Osteoblast (primary cell): ENCODE data around the gene GZMM. TPM values are rescaled to one million over a fixed set of nuclear protein-coding genes. Genes with fewer than 3 reads are reported as not detected.

Experiments
- DNase-seq: peaks from one replicate; pipeline ENCODE4 v3.0.0; 2011; ENCODE audit warnings: low spot score, mixed read lengths; ENCODE audit not compliant: insufficient read length; ENCODE audit errors: missing footprints
- H2AFZ ChIP-seq: 2 replicates; pipeline ENCODE4 v1.6.0; 2011; ENCODE audit warnings: mild to moderate bottlenecking, low read length
- H3K27ac ChIP-seq: 2 replicates; pipeline ENCODE4 v1.5.1; 2011; ENCODE audit warnings: mild to moderate bottlenecking, low read depth, low read length, moderate library complexity
- H3K27me3 ChIP-seq: 2 replicates; pipeline ENCODE4 v1.6.0; 2012; ENCODE audit warnings: mild to moderate bottlenecking, control low read depth, inconsistent platforms, low read length, moderate library complexity; ENCODE audit not compliant: insufficient read depth
- H3K36me3 ChIP-seq: 2 replicates; pipeline ENCODE4 v1.5.1; 2011; ENCODE audit warnings: mild to moderate bottlenecking, low read length, control low read depth, moderate library complexity; ENCODE audit not compliant: insufficient read depth
- H3K4me1 ChIP-seq: 2 replicates; pipeline ENCODE4 v1.5.1; 2011; ENCODE audit warnings: mild to moderate bottlenecking, low read length, control low read depth, moderate library complexity; ENCODE audit not compliant: insufficient read depth
- H3K4me2 ChIP-seq: 2 replicates; pipeline ENCODE4 v1.6.0; 2011; ENCODE audit warnings: mild to moderate bottlenecking, low read length; ENCODE audit not compliant: insufficient read depth
- H3K4me3 ChIP-seq: fragments of 200-600 bp; sonication (generic); 3 replicates; pipeline ENCODE4 v1.5.1; 2012; ENCODE audit warnings: mild to moderate bottlenecking, low read length, inconsistent platforms; ENCODE audit not compliant: insufficient read depth
- H3K79me2 ChIP-seq: 2 replicates; pipeline ENCODE4 v1.6.0; 2012; ENCODE audit warnings: mild to moderate bottlenecking, low read length, control low read depth, inconsistent platforms; ENCODE audit not compliant: insufficient read depth
- H3K9me3 ChIP-seq: 2 replicates; pipeline ENCODE4 v1.5.1; 2011; ENCODE audit warnings: low read depth, low read length, control low read depth
- H4K20me1 ChIP-seq: 2 replicates; pipeline ENCODE4 v1.6.0; 2012; ENCODE audit warnings: mild to moderate bottlenecking, low read length, control low read depth; ENCODE audit not compliant: insufficient read depth
- CTCF ChIP-seq: IDR thresholded peaks from 2 replicates; pipeline ENCODE4 v1.5.1; 2011; ENCODE audit warnings: mild to moderate bottlenecking, low read depth, low read length, moderate library complexity; ENCODE audit errors: extremely low read depth
- total RNA-seq: library from RNA; depleted of rRNA; stranded (reverse); fragments of >200 nt; gene quantifications from 2 replicates; pipeline ENCODE4 v1.2.3, GENCODE V29; 2012

GZMM gene
- total RNA-seq, 1 donor: under 0.01 TPM

DNA sequence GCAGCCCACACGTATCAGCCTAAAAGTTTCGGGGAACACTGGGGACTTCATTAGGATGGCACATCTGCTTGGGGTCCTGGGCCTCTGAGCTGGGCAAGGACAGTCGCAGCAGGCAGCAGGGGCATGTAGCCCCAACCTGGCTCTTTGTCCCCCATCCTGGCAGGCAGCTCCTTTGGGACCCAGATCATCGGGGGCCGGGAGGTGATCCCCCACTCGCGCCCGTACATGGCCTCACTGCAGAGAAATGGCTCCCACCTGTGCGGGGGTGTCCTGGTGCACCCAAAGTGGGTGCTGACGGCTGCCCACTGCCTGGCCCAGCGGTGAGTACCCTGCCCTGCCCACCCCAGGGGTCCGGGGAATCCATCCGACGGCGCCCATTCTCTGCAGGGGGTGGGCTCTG lies 3.3 kb downstream of the GZMM start:
- no peaks in the 10 kb centered on the region for H3K4me1 ChIP-seq
- TF ChIP-seq CTCF: no peak
- DNase-seq: no peak
- H4K20me1 ChIP-seq: no peaks in the 10 kb centered on the region
- H2AFZ ChIP-seq: no peak overlapping the region
- H3K79me2 ChIP-seq: no peaks in the 10 kb centered on the region
- H3K4me2 ChIP-seq: no peak overlapping the region
- H3K27me3 ChIP-seq: no peaks in the 10 kb centered on the region
- no peak overlapping the region for H3K27ac ChIP-seq
- H3K4me3 ChIP-seq: no peak overlapping the region
- H3K36me3 ChIP-seq: no peaks in the 10 kb centered on the region
- H3K9me3 ChIP-seq: no peaks in the 10 kb centered on the region

DNA sequence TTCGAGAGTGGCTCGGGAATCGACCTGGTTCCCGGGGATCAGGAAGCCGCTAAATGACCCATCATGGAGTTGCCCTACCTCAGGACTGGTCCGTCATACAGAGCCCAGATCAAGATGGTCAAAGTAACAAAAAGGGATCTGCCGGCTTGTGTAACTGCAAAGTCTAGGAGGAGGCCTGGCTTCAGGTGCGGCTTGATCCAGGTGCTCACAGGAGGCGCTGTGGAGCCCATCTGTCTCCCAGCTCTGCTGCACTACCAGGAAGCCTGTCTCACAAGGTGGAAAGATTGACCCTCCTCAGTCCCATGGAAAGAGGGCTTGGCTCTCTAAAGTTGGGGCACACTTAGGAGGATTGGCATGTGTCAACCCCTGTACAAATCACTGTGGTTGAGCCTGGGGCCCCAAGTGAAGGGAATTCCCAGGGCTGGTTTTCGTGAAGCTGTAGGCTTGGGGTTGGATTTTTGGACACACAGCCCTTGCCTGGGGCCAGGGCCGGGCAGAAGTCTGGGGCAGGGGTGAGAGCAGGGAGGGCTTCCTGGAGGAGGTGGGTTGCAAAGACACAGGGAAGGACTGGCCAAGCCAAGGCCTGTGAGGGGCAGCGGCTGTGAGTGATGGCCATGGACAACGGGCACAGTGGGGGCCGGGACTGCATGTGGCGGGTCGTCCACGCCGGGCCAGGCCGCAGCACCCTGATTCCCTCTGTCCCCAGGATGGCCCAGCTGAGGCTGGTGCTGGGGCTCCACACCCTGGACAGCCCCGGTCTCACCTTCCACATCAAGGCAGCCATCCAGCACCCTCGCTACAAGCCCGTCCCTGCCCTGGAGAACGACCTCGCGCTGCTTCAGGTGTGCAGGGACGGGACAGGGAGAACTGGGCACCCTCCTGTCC lies 4.2 kb downstream of the GZMM start:
- TF ChIP-seq CTCF: no peak
- H3K36me3 ChIP-seq: no peaks in the 10 kb centered on the region
- H3K27me3 ChIP-seq: no peaks in the 10 kb centered on the region
- no peaks in the 10 kb centered on the region for H3K9me3 ChIP-seq
- H2AFZ ChIP-seq: no peak overlapping the region
- no peaks in the 10 kb centered on the region for H3K79me2 ChIP-seq
- no peaks in the 10 kb centered on the region for H4K20me1 ChIP-seq
- no peak overlapping the region for H3K27ac ChIP-seq
- DNase-seq: no peak
- no peaks in the 10 kb centered on the region for H3K4me1 ChIP-seq
- H3K4me3 ChIP-seq: no peak overlapping the region
- no peak overlapping the region for H3K4me2 ChIP-seq

DNA sequence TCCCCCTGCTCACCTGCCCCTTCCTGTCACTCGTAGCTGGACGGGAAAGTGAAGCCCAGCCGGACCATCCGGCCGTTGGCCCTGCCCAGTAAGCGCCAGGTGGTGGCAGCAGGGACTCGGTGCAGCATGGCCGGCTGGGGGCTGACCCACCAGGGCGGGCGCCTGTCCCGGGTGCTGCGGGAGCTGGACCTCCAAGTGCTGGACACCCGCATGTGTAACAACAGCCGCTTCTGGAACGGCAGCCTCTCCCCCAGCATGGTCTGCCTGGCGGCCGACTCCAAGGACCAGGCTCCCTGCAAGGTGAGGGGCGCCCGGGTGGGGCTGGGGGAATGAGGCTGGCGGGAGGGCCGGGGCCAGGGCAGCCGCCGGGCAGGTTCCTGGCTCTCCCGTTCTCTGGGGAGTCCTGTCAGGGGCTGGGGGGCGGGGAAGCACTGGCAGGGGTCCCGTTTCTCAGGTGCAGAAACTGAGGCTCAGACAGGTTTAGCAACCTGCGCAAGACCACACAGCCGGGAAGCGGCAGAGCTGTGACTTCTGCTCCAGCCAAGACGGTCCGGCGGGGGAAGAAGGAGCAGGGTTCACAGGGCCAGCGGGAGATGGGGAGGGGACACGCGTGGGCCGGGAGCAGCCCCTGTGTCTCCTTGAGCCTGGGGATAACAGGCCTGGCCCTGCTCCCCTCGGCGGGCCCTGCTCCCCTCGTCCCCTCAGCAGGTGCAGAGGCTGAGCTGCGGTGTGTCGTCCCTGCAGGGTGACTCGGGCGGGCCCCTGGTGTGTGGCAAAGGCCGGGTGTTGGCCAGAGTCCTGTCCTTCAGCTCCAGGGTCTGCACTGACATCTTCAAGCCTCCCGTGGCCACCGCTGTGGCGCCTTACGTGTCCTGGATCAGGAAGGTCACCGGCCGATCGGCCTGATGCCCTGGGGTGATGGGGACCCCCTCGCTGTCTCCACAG lies 5.3 kb downstream of the GZMM start:
- TF ChIP-seq CTCF: no peak
- Histone ChIP-seq H3K4me1 (no peaks in the 10 kb centered on the region), H3K79me2 (no peaks in the 10 kb centered on the region), H3K27ac (no peak overlapping the region), H3K27me3 (no peaks in the 10 kb centered on the region), H3K9me3 (no peaks in the 10 kb centered on the region), H3K4me3 (no peak overlapping the region), H3K36me3 (no peaks in the 10 kb centered on the region), H2AFZ (no peak overlapping the region), H3K4me2 (no peak overlapping the region), H4K20me1 (no peaks in the 10 kb centered on the region)
- peak; percentile 89 for DNase-seq

GRCh38 chr19:554817-555216 lies 11.0 kb downstream of the GZMM start:
- Histone ChIP-seq H3K4me3 (no peak overlapping the region), H2AFZ (no peak overlapping the region), H3K9me3 (no peaks in the 10 kb centered on the region), H3K4me1 (no peaks in the 10 kb centered on the region), H3K4me2 (no peak overlapping the region), H3K27ac (no peak overlapping the region), H3K36me3 (no peaks in the 10 kb centered on the region), H3K79me2 (no peaks in the 10 kb centered on the region), H4K20me1 (no peaks in the 10 kb centered on the region), H3K27me3 (no peaks in the 10 kb centered on the region)
- no peak for TF ChIP-seq CTCF
- DNase-seq: no peak
